Measurements from ENCODE around the gene LSAMP. TPM values are rescaled to one million over a fixed set of nuclear protein-coding genes. Genes with fewer than 3 reads are reported as not detected.

The LSAMP gene
- total RNA-seq, 1 donor from 2014 or later = 16.4 TPM

GRCh38 chr3:115930922-115931321, 514.4 kb downstream of the LSAMP start:
- FAIRE-seq = no peak
- no peak overlapping the region for H3K4me3 Mint-ChIP-seq (ENCODE audit: unreplicated experiment)

DNA sequence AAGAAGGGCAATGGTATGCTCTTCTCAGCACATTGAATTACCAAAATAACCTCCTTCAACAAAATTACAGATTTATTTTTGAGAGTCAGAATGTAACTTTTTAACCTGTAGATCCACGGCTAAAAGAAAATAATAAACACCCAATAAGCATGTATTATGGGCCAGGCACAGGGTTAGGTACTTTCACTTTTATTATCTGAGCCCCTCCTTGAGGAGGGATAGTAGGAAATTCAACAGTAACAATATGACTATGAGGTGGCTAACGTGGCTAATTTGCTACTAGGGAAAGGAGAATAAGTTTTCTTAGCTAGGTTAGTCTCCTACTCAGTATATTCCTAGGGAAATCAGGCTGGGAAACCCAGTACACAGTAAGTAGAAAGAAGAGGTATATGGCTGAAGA, 515.1 kb downstream of the LSAMP start:
- H3K27ac Mint-ChIP-seq (ENCODE audit: unreplicated experiment) = no peak overlapping the region
- Histone ChIP-seq H3K36me3 (ENCODE audit: insufficient read depth, low read length) (no peaks in the 10 kb centered on the region), H3K27me3 (ENCODE audit: insufficient read depth, low read length) (no peaks in the 10 kb centered on the region), H3K4me2 (ENCODE audit: low read length) (no peak overlapping the region), H3K9ac (ENCODE audit: low read length) (no peak overlapping the region), H4K20me1 (ENCODE audit: insufficient read depth, low read length) (no peaks in the 10 kb centered on the region), H3K4me3 (ENCODE audit: insufficient read depth, low read depth, low read length) (no peak overlapping the region), H3K79me2 (ENCODE audit: insufficient read depth, low read length) (no peaks in the 10 kb centered on the region), H3K9me3 (ENCODE audit: insufficient read depth, low read depth, low read length) (no peaks in the 10 kb centered on the region), H3K27ac (ENCODE audit: low read depth, low read length) (no peak overlapping the region), H2AFZ (ENCODE audit: low read depth, low read length) (no peak overlapping the region), H3K4me1 (ENCODE audit: insufficient read depth, low read length) (peaks cover 5% of the 10 kb centered on the region)
- H3K27me3 Mint-ChIP-seq (ENCODE audit: low read depth, unreplicated experiment) = no peaks in the 10 kb centered on the region
- no peaks in the 10 kb centered on the region for H3K36me3 Mint-ChIP-seq (ENCODE audit: low read depth, unreplicated experiment)
- FAIRE-seq (no peak), DNase-seq (ENCODE audit: low read depth) (no peak)
- H3K9me3 Mint-ChIP-seq (ENCODE audit: unreplicated experiment) = no peaks in the 10 kb centered on the region
- no peak overlapping the region for H3K4me3 Mint-ChIP-seq (ENCODE audit: unreplicated experiment)
- peaks cover 18% of the 10 kb centered on the region for H3K4me1 Mint-ChIP-seq (ENCODE audit: low read depth, unreplicated experiment)
- no peak for TF ChIP-seq CTCF (IDR thresholded peaks at IDR 0.05; ENCODE audit: insufficient read depth, low read depth, low read length)
- no peak for TF ChIP-seq EZH2 (IDR thresholded peaks at IDR 0.05; ENCODE audit: insufficient read depth, low read length)

More at GRCh38 chr3:115930922-115931321, 514.4 kb downstream of the LSAMP start:
- H3K27me3 ChIP-seq (ENCODE audit: insufficient read depth, low read length) = no peaks in the 10 kb centered on the region
- no peak for DNase-seq (ENCODE audit: low read depth)
- no peaks in the 10 kb centered on the region for H4K20me1 ChIP-seq (ENCODE audit: insufficient read depth, low read length)
- H3K4me1 ChIP-seq (ENCODE audit: insufficient read depth, low read length) = peaks cover 5% of the 10 kb centered on the region
- no peak overlapping the region for H3K27ac Mint-ChIP-seq (ENCODE audit: unreplicated experiment)
- no peak overlapping the region for H3K9ac ChIP-seq (ENCODE audit: low read length)
- H3K4me3 ChIP-seq (ENCODE audit: insufficient read depth, low read depth, low read length) = no peak overlapping the region
- peaks cover 18% of the 10 kb centered on the region for H3K4me1 Mint-ChIP-seq (ENCODE audit: low read depth, unreplicated experiment)
- H3K4me2 ChIP-seq (ENCODE audit: low read length) = no peak overlapping the region
- H3K36me3 ChIP-seq (ENCODE audit: insufficient read depth, low read length) = no peaks in the 10 kb centered on the region
- H2AFZ ChIP-seq (ENCODE audit: low read depth, low read length) = no peak overlapping the region
- no peaks in the 10 kb centered on the region for H3K9me3 Mint-ChIP-seq (ENCODE audit: unreplicated experiment)
- H3K27ac ChIP-seq (ENCODE audit: low read depth, low read length) = no peak overlapping the region
- H3K79me2 ChIP-seq (ENCODE audit: insufficient read depth, low read length) = no peaks in the 10 kb centered on the region
- TF ChIP-seq EZH2 (IDR thresholded peaks at IDR 0.05; ENCODE audit: insufficient read depth, low read length) = no peak
- TF ChIP-seq CTCF (IDR thresholded peaks at IDR 0.05; ENCODE audit: insufficient read depth, low read depth, low read length) = no peak
- H3K9me3 ChIP-seq (ENCODE audit: insufficient read depth, low read depth, low read length) = no peaks in the 10 kb centered on the region
- no peaks in the 10 kb centered on the region for H3K27me3 Mint-ChIP-seq (ENCODE audit: low read depth, unreplicated experiment)
- H3K36me3 Mint-ChIP-seq (ENCODE audit: low read depth, unreplicated experiment) = no peaks in the 10 kb centered on the region

DNA sequence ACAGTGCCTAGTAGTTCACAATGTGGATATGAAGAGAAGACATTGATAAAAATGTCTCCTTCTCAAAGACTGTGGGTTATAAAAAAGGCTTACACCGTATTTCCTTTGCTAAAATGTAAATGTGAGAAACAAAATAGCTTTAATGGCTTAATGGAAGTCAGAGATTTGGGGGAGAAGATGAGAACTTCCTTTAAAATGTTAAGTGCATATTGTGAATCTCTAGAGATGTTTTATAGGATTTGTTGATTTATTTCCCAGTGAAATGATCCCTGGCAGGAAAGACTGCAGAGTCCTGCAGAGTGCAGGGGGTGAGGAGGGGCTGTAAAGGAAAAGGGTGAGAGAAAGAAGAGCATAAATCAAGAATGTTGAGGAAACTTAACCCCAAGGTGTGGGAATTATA, 516.9 kb downstream of the LSAMP start:
- H3K79me2 ChIP-seq (ENCODE audit: insufficient read depth, low read length) = no peaks in the 10 kb centered on the region
- no peak overlapping the region for H3K27ac Mint-ChIP-seq (ENCODE audit: unreplicated experiment)
- H3K4me3 Mint-ChIP-seq (ENCODE audit: unreplicated experiment) = no peak overlapping the region
- TF ChIP-seq CTCF (IDR thresholded peaks at IDR 0.05; ENCODE audit: insufficient read depth, low read depth, low read length) (no peak), EZH2 (IDR thresholded peaks at IDR 0.05; ENCODE audit: insufficient read depth, low read length) (no peak)
- H3K4me1 Mint-ChIP-seq (ENCODE audit: low read depth, unreplicated experiment) = peaks cover 18% of the 10 kb centered on the region
- H3K9ac ChIP-seq (ENCODE audit: low read length) = no peak overlapping the region
- no peaks in the 10 kb centered on the region for H3K36me3 Mint-ChIP-seq (ENCODE audit: low read depth, unreplicated experiment)
- peaks cover 5% of the 10 kb centered on the region for H3K4me1 ChIP-seq (ENCODE audit: insufficient read depth, low read length)
- H3K9me3 Mint-ChIP-seq (ENCODE audit: unreplicated experiment) = no peaks in the 10 kb centered on the region
- H3K9me3 ChIP-seq (ENCODE audit: insufficient read depth, low read depth, low read length) = no peaks in the 10 kb centered on the region
- H3K27me3 Mint-ChIP-seq (ENCODE audit: low read depth, unreplicated experiment) = no peaks in the 10 kb centered on the region
- H3K4me2 ChIP-seq (ENCODE audit: low read length) = no peak overlapping the region
- DNase-seq (ENCODE audit: low read depth) = no peak
- H3K4me3 ChIP-seq (ENCODE audit: insufficient read depth, low read depth, low read length) = no peak overlapping the region
- H2AFZ ChIP-seq (ENCODE audit: low read depth, low read length) = no peak overlapping the region
- no peak overlapping the region for H3K27ac ChIP-seq (ENCODE audit: low read depth, low read length)
- H3K27me3 ChIP-seq (ENCODE audit: insufficient read depth, low read length) = no peaks in the 10 kb centered on the region
- FAIRE-seq = no peak
- H3K36me3 ChIP-seq (ENCODE audit: insufficient read depth, low read length) = no peaks in the 10 kb centered on the region
- no peaks in the 10 kb centered on the region for H4K20me1 ChIP-seq (ENCODE audit: insufficient read depth, low read length)

Measured in astrocyte (in vitro differentiated cells and primary cell).